HG03442 (cell line): Measurements from ENCODE around the gene PPM1K.

ENCODE experiments used
- ATAC-seq: cut with Tn5 transposase; IDR thresholded peaks from one replicate; pipeline ENCODE4 v1.9.1; 2021; ENCODE audit warnings: mild to moderate bottlenecking, moderate library complexity; ENCODE audit not compliant: unreplicated experiment

The PPM1K gene

GRCh38 chr4:88223516-88223915 lies 60.8 kb downstream of the PPM1K start:
- ATAC-seq: no peak

GRCh38 chr4:88219099-88219498 lies 65.3 kb downstream of the PPM1K start:
- no peak for ATAC-seq

DNA sequence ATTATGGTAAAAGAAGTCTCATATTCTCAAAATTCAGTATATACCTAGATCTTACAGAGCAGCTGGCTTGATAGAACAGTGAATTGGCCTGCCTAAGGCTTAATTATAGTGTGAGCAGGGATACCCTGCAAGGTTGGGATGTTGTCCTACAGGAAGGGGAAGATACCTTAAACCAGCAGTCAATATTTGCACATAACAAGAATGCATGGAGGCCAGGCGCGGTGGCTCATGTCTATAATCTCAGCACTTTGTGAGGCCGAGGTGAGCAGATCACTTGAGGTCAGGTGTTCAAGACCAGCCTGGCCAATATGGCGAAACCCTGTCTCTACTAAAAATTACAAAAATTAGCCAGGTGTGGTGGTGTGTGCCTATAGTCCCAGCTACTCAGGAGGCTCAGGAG lies 67.2 kb downstream of the PPM1K start:
- ATAC-seq: no peak

- no peak for ATAC-seq
These were observed 68.0 kb downstream of the PPM1K start for GRCh38 chr4:88216395-88216794.

- ATAC-seq: no peak
These were observed 69.0 kb downstream of the PPM1K start for GRCh38 chr4:88215351-88215750.

GRCh38 chr4:88212253-88212561 lies 72.2 kb downstream of the PPM1K start:
- ATAC-seq: peak; percentile 17

GRCh38 chr4:88211473-88212252 lies 72.7 kb downstream of the PPM1K start:
- peak; percentile 58 for ATAC-seq

GRCh38 chr4:88208156-88208555 lies 76.2 kb downstream of the PPM1K start:
- no peak for ATAC-seq
